HG02571 (cell line): ENCODE measurements around the gene KICS2.
"Not testable (repeated sequence)": the region's sequence is repeated elsewhere in the genome, so short reads cannot be mapped to it uniquely, and the experiment has no call there.

Experiments used
- ATAC-seq: cut with Tn5 transposase; IDR thresholded peaks from one replicate; pipeline ENCODE4 v1.9.1; 2021; ENCODE audit warnings: mild to moderate bottlenecking, moderate library complexity; ENCODE audit not compliant: unreplicated experiment

KICS2 gene

DNA sequence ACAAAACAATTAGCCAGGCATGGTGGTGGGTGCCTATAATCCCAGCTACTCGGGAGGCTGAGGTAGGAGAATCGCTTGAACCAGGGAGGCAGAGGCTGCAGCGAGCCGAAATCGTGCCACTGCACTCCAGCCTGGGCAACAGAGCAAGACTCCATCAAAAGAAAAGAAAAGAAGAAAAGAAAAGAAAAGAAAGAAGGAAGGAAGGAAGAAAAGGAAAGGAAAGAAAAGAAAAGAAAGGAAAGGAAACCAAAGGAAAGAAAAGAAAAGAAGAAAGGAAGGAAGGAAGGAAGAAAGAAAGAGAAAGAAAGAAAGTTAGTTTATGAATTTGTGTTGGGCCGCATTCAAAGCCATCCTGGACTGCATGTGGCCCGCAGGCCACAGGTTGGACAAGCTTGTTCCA, 4.5 kb downstream of the KICS2 start:
- ATAC-seq = not testable (repeated sequence)

DNA sequence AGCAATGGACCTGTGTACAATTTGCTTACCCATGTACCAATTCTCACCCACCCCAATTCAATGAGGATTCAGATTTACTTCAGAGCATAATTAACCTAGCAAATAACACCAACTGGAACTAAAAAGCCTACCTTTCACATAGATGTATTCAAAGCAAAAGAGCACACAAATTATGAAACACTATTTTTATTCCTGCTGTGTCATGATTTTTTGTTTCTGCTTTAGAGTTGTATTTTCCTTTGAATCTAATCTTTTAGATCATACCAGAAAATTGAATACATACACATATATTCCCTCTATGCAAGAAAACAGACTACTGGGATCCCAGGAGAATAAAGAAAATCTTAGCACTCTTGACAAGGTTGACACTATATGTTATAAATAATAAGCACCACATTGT, 5.9 kb downstream of the KICS2 start:
- no peak for ATAC-seq

DNA sequence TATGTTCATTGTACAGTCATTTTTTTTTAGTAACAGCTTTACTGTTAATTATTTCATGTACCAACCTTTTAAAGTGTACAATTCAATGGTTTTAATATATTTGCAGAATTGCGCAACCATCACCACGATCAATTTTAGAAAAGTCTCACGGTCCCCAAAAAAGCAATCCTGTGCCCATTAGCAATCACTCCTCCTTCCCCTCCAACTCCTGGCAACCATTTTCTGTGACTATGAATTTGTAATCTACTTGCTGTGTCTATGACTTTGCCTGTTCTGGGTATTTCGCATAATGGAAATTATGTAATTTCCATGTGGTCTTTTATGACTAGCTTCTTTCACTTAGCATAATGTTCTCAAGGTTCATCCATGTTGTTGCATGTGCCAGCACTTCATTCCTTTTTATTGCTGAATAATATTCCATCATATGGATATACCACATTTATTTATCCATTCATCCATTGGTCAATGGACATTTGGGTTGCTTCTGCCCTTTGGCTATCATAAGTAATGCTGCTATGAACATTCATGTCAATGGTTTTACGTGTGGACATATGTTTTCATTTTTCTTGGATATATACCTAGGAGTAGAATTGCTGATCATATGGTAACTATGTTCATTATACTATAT, 9.9 kb downstream of the KICS2 start:
- no peak for ATAC-seq

DNA sequence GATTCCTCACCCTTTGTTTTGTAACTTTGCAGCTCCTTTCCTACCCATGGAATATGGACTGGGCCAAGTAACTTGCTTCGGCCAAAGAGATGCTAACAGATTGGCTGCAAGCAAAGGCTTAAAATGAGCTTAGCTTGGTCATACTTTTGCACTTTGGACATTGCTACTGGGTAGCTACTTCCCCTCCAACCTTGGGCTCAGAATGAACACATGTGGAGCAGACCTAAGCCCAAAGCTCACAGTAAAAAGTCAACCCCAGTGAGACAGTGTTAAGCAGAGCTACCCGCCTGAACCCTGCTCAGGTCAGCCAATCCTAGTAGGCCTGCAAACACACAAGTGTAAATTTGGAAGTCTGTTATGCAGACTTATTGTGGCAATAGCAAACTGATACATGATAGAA, 14.6 kb downstream of the KICS2 start:
- ATAC-seq = no peak

DNA sequence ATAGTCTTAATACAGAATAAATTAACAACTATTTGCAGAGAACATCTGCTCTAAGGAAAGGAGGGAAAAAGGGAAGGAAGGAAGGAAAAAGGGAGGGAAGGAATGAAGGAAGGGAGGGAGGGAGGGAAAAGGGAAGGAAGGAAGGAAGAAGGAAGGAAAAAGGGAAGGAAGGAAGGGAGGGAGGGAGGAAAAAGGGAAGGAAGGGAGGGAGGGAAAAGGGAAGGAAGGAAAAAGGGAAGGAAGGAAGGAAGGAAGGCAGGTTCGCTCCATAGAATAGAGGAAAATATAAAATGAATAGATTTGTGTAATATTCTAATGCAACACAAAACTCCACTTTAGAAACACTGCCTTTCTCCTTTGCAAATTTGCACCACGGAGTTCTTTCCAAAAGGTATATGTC, 16.6 kb downstream of the KICS2 start:
- no peak for ATAC-seq

DNA sequence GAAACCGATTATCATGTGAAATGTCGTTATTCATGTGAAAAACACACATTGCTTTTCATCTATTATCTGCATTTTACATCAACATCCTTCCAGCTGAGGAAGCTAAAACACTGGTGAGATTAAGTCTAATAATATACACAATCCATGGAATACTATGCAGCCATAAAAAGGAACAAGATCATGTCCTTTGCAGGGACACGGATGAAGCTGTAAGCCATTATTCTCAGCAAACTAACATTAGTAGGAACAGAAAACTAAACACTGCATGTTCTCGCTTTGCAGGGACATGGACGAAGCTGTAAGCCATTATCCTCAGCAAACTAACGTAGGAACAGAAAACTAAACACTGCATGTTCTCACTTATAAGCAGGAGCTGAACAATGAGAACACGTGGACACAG, 18.3 kb downstream of the KICS2 start:
- ATAC-seq = no peak

DNA sequence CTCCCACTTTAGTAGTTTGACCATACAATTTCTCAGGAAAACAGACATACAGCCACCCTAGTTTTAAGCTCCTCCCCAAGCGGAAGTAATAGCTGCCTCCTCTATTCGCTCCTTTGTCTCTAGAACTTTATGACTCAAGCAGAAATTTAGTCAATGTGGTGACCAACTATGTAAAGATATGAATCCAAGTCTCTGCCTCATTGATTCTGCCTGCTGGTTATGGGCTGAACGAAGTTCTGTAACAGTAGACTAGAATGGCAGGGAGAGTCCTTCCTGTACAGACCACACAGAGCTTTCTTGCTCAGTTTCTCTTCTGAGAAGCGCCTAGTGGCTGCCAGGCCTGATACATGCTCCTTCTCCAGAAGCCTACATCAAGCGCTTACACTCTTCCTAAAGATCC, 19.1 kb downstream of the KICS2 start:
- ATAC-seq = no peak

DNA sequence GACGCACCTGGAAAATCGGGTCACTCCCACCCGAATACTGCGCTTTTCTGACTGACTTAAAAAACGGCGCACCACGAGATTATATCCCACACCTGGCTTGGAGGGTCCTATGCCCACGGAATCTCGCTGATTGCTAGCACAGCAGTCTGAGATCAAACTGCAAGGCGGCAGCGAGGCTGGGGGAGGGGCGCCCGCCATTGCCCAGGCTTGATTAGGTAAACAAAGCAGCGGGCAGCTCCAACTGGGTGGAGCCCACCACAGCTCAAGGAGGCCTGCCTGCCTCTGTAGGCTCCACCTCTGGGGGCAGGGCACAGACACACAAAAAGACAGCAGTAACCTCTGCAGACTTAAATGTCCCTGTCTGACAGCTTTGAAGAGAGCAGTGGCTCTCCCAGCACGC, 26.3 kb downstream of the KICS2 start:
- ATAC-seq = not testable (repeated sequence)

DNA sequence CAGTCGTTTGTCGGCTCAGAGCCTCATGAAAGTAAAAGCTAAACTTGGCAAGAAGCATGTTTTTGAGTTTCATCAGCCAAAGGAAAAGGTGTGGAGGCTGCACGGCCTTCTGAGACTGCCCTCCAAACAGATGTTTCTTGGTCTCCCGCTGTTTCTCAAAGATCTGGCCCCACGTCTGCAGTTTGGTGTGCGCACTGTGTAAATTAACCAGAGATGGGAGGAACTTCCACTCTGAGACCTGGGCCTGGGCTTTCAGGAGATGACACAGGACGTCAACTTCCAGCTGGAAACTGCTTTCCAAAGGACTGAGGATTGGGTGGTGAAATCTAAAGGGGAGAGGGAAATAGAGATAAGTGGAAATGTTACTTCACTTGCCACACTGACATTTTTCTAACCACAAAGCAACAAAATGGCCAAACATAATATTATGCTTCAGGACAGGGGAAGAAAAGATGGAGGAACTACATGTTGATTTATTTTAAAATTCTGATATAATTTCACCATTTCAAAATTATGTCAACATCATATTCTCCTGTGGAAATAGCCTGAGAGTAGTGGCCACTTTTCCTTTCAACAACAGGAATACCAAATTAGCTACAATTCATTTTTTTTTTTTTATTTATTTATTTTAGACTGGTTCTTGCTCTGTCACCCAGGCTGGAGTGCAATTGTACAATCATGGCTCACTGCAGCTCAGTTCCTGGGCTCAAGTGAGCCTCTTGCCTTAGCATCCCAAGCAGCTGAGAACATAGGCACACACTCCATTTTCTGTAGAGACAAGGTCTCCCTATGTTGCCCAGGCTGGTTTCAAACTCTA, 27.6 kb downstream of the KICS2 start:
- no peak for ATAC-seq

DNA sequence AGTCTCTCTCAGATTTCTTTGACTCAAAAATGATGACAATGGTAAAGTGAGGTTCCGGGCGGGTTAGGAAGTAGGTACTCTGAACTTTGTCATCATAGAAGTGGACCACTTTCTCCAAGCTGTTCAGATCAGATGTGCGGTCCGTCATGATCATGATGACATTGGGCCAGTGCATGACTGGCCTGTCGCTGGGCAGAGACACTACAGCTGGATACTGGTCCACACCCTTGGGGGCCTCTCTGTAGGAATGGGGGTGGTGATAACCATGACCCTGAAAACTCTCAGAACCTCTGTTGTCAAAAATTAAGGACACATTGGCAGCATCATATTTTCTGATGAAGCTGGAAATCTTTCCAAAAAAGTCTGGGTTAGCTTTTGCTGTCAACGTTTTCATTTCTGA, 28.2 kb downstream of the KICS2 start:
- no peak for ATAC-seq

DNA sequence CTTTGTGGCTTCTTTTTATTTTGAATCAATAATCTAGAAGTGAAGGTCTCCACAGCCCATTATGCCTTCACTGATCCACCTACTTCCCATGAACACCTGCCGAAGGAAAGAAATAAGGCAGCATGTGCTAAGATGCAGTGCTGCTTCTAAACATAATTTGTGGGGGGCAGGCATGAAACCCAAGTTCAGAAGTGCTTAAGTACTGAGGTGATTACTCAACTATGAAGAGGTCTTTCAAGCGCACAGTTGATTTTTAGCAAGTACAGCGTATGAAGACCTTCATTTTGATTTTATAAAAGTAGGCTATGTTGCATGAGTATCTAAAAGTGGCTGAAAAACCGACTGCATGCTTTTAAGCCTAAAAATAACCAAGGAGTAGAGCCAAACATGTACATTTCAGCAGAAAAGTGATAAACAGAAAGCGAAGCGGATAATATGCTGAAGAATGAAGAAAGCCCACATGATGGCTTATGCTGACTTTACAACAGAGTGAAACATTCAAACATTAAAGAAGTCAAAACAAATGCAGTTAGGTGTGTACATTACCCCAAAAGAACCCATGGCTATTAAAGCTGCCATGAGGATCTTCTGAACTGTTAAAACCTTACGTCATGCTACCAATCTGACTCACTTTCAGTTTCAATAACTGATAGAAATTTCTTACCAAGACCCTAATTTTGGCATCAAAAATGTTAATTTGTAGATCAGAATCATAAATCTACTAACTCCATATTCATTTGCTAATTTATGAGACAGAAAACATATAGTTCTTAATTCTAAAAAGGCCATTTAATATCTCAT, 29.3 kb downstream of the KICS2 start:
- peak; percentile 87 for ATAC-seq

DNA sequence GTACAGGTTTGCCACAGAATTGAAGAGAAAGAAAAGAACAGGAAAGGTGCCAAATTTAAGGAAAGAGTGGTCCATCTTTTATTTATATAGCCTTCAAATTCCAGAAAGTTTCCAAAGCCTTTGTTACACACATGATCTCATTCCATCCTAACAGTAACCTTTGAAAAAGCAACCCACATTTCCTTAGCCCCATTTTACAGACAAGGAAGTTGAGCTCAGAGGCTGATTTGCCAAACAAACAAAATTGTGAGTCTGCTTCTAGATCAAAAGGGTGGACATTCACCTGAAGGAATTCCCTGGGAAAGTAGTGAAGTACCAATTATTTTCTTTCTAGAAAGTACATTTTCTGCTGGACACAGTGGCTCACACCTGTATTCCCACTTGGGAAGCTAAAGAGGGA, 32.0 kb downstream of the KICS2 start:
- no peak for ATAC-seq

DNA sequence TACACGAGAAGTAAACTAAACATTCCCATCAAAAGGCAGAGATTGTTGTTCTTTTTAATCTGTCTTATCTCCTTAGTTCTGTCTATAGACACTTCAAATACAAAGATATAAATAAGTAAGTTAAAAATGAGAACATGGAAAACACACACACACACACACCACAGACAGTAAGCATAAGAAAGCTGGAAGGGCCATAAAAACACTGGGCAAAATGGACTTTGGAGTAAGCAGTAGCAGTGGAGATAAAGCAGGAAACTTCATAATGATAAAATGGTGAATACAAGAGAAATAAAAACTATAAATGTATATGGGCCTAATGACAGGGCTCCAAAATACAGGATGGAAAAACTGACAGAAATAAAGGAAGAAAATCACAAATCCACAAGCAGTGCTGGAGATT, 32.6 kb downstream of the KICS2 start:
- no peak for ATAC-seq

DNA sequence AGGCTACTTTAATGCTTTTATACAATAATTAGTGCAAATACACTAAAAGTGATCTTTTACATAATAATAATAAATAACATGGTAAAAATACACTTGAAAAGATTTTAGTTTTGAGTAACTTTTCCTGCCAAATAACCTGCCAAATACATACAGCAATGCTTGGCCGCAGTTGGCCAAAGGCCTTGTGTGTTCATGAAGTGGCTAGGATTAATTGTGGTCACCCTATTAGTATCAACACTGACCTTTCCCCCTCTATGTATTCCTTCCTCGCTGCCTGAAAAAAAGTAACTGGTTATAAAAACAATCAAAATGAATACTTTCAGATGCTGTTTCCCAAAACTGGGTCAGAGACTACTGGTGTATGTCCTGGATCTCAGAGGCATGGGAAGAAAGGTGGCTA, 34.3 kb downstream of the KICS2 start:
- ATAC-seq = no peak

DNA sequence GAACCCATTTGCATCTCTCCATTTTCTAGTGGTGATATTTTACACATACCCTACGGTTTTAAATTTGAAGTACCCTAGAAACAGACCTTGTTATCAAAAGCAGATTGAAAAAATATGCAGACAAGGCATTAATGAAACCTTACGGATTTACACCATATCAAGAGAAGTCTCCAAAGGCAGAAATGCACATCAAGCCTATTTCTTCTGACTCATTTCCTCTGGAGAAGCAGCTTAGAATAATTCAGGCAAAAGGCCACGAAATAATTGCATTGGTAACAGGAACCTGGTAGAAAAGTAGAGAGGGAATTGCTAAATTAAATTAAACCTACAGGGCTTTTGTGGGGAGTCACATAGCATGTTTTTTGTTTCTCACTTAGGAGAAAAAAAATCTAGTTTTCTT, 34.7 kb downstream of the KICS2 start:
- ATAC-seq = no peak

DNA sequence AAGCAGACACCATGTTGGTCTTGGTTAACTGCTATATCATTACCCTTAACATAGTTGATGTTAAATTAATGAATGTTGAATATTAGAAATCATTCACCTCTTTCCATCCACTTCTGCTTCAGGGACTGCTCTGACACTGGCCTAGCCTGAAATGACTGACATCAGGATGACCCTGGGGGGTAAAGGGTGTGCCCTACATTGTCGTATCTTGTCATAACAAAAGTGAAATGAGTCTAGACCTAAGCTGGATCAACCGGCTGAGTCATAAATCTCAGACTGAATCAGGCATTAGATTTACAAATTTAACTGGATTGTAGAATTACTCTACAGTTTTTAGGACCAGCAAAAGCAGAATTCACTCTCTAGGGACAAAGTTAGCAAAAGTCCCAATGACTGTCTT, 35.3 kb downstream of the KICS2 start:
- peak; percentile 87 for ATAC-seq

DNA sequence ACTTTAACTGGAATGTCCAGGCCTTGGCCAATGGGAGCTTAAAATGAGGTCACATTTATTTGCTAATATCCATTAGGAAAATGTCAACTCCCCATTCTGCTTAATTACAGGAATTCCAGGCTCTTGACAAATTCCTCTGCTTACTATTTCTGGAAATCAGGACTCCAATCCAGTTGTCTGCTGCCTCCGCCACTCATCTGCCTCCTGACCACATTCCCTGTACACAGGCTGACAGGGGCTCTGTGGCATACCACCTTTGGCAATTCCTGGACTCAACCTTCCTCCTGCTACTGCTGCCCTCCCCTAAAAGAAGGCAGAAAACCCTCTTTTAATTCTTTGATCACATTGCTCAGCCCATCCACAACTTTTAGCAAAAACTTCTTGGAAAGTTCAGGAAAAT, 37.9 kb downstream of the KICS2 start:
- no peak for ATAC-seq

DNA sequence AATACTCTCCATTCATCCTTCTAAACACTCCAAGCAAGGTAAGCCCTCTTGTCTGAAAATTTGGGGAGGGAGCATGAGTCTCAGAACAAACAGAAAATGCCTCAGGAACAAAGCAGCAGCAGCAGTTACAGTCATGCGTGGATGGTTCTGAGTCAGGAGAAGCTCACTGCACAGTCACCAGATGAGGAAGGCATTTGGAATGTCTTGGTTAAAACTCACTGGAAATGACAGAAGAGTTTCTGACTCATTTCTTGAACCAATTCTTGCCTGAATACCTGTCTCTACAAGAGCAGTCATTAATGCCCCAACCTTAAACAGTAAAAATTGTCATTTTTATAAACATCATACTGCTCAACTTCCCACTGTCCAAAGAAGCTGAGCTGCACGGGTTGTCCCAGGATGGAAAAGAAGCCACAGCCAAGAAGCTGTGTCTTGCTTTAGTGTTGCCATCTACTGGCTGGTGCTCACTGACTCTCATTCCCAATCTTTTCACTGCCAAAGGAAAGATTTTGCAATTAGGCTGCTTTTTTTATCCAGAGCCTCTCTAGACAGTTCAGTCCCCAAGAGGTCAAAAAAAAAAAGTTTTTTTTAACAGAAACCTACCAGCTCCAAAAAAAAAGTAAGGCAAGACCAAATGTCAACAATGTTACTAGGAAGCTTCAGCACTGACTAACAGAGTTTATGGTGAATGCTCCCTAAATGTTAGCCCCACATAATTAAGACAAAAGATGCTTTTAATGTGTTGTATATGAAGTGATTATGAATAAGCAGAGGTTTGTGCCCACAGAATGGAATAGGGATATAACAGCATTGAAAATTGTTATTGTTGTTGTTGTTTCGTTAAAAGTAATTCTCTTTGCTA, 40.4 kb downstream of the KICS2 start:
- ATAC-seq = no peak

DNA sequence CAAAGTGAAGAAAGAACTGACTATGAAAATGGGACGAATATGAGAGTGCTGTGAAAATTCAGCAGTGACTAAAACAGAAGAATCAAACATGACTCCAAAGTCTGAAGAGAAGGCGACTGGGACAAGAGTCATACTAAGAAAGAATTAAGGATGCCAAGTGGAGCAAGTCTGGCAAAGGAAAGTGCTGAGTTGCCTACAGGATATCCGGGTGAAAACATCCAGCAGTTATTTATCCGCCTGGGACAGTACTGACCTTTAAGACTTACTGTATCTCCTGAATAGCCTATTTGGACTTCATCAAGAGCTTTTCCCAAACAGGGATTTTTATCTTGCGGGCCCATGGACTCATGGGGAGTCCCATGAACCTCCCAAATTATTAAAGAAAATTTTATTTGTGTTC, 41.1 kb downstream of the KICS2 start:
- ATAC-seq = no peak

DNA sequence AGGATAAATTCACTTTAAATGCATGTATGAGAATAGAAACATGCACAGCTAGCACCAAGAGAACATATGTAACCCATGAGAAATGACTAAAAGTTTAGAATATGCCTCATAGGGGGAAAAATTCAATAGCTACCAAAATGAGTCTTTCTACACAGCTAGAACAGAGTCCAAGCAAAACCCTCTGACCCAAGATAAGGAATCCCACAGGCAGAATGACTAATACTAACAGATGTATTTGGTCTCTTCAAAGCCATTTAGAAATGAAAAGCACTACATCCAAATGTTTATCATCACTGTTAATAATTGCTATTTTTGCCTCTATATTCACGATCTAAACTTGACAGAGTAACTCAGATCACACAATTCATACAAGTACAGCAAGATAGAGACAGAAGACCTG, 44.0 kb downstream of the KICS2 start:
- ATAC-seq = no peak

DNA sequence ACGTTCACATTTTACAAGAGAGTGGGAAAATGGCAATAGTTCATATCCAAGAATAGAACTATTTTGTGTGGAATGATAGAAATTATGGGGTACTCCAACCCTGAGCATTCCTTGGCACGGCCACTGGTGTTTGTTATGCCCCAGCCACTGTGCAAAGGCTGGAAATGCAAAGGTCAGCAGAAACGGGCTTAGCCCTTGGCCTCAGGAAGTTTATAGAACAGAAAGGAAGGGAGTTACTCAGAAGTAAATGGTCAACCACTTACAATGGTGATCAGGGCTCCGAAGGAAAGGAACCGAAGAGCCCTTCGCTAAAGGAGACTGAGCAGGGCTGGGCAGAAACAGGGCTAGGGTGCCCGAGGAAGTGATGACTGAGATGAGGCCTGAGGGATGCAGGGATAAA, 45.1 kb downstream of the KICS2 start:
- ATAC-seq = no peak
